IMR-90 (cell line): ENCODE results near the gene MPZ. TPM values are rescaled to one million over a fixed set of nuclear protein-coding genes. Genes with fewer than 3 reads are reported as not detected.

ENCODE experiments used
- ATAC-seq: fragments of 200-7000 bp; cut with Tn5 transposase; 2 replicates; pipeline ENCODE4 v1.9.1; 2020; ENCODE audit warnings: low read depth, mild to moderate bottlenecking, moderate library complexity
- BruUV-seq: library from RNA; stranded (reverse); fragments of 400-500 nt; replicated peaks from 2 replicates; lab custom pipeline; 2021; lab: Mats Ljungman, UMichigan
- CTCF ChIA-PET: fragments of 300-600 bp; formaldehyde crosslinking; extraction: SDS; loops from one replicate; lab custom pipeline; 2021; ENCODE audit warnings: antibody characterized with exemption; lab: Yijun Ruan, JAX
- POLR2A ChIA-PET: fragments of 300-600 bp; sonication (Branson Sonifier 250); formaldehyde crosslinking; loops from one replicate; lab custom pipeline; 2022; ENCODE audit warnings: antibody characterized with exemption; ENCODE audit not compliant: unreplicated experiment; lab: Charles Lee
- DNase-seq: peaks from one replicate; pipeline ENCODE4 v3.0.0; 2013
- H2AFZ ChIP-seq: replicated peaks from 2 replicates; pipeline ENCODE3; 2013; ENCODE audit warnings: low read length, mild to moderate bottlenecking; ENCODE audit not compliant: poor library complexity
- H2AK5ac ChIP-seq: 2 replicates; pipeline ENCODE4 v1.6.1; 2013; ENCODE audit warnings: low read depth, low read length, inconsistent platforms
- H2AK9ac ChIP-seq: replicated peaks from 2 replicates; pipeline ENCODE3; 2013; ENCODE audit warnings: mild to moderate bottlenecking, low read depth, low read length, moderate library complexity; ENCODE audit not compliant: poor library complexity
- H2BK120ac ChIP-seq: 2 replicates; pipeline ENCODE4 v1.6.1; 2013; ENCODE audit warnings: low read depth, low read length, inconsistent platforms
- H2BK15ac ChIP-seq: 3 replicates; pipeline ENCODE4 v1.6.1; 2013; ENCODE audit warnings: low read depth, low read length, inconsistent platforms
- H2BK20ac ChIP-seq: 2 replicates; pipeline ENCODE4 v1.6.1; 2013; ENCODE audit warnings: low read depth, mild to moderate bottlenecking, inconsistent platforms, low read length, moderate library complexity
- H2BK5ac ChIP-seq: 2 replicates; pipeline ENCODE4 v1.6.1; 2013; ENCODE audit warnings: mild to moderate bottlenecking, low read depth, low read length, inconsistent platforms; ENCODE audit not compliant: poor library complexity, severe bottlenecking
- H3K14ac ChIP-seq: replicated peaks from 2 replicates; pipeline ENCODE4 v1.6.1; 2013; ENCODE audit warnings: low read depth, low read length, inconsistent platforms
- H3K18ac ChIP-seq: 2 replicates; pipeline ENCODE4 v1.6.1; 2013; ENCODE audit warnings: low read depth, low read length, control low read depth
- H3K23ac ChIP-seq: 2 replicates; pipeline ENCODE4 v1.6.1; 2013; ENCODE audit warnings: low read depth, low read length, inconsistent platforms
- H3K27ac ChIP-seq: 2 replicates; pipeline ENCODE4 v1.5.1; 2013; ENCODE audit warnings: mild to moderate bottlenecking, control low read depth, low read length; ENCODE audit not compliant: insufficient read depth
- H3K27me3 ChIP-seq: 2 replicates; pipeline ENCODE4 v1.6.1; 2013; ENCODE audit warnings: low read length; ENCODE audit not compliant: control insufficient read depth, insufficient read depth
- H3K36me3 ChIP-seq: 2 replicates; pipeline ENCODE4 v1.6.1; 2013; ENCODE audit warnings: low read length, mixed read lengths; ENCODE audit not compliant: control insufficient read depth, insufficient read depth
- H3K4ac ChIP-seq: 2 replicates; pipeline ENCODE4 v1.6.1; 2013; ENCODE audit warnings: low read depth, low read length, inconsistent platforms
- H3K4me1 ChIP-seq: 2 replicates; pipeline ENCODE4 v1.6.1; 2013; ENCODE audit warnings: low read length, mixed read lengths; ENCODE audit not compliant: control insufficient read depth, insufficient read depth
- H3K4me2 ChIP-seq: 2 replicates; pipeline ENCODE4 v1.6.1; 2013; ENCODE audit warnings: low read depth, mild to moderate bottlenecking, control low read depth, low read length, moderate library complexity
- H3K4me3 ChIP-seq: 2 replicates; pipeline ENCODE4 v1.5.1; 2013; ENCODE audit warnings: low read depth, mild to moderate bottlenecking, control low read depth, low read length, moderate library complexity; ENCODE audit not compliant: insufficient read depth
- H3K56ac ChIP-seq: 2 replicates; pipeline ENCODE4 v1.6.1; 2013; ENCODE audit warnings: low read length, inconsistent platforms; ENCODE audit not compliant: insufficient read depth; ENCODE audit errors: extremely low read depth
- H3K79me1 ChIP-seq, 2 experiments: 2 replicates each; pipeline ENCODE4 v1.6.1; 2013; ENCODE audit warnings: low read length in 2 of 2, inconsistent platforms in 1 of 2, low read depth in 1 of 2
- H3K9ac ChIP-seq: 2 replicates; pipeline ENCODE4 v1.6.1; 2013; ENCODE audit warnings: low read depth, low read length, control low read depth
- H3K9me1 ChIP-seq: 2 replicates; pipeline ENCODE4 v1.6.1; 2013; ENCODE audit warnings: low read length, inconsistent platforms; ENCODE audit not compliant: insufficient read depth
- H3K9me3 ChIP-seq: 2 replicates; pipeline ENCODE4 v1.6.1; 2013; ENCODE audit warnings: low read length; ENCODE audit not compliant: control insufficient read depth, insufficient read depth
- H4K20me1 ChIP-seq: 2 replicates; pipeline ENCODE4 v1.6.1; 2013; ENCODE audit warnings: low read length, inconsistent platforms; ENCODE audit not compliant: insufficient read depth
- H4K5ac ChIP-seq: 2 replicates; pipeline ENCODE4 v1.6.1; 2013; ENCODE audit warnings: mild to moderate bottlenecking, low read depth, low read length, control low read depth
- H4K8ac ChIP-seq, 2 experiments: 2 replicates each; pipeline ENCODE4 v1.6.1; 2013; ENCODE audit warnings: low read depth in 2 of 2, low read length in 2 of 2, control low read depth in 1 of 2, inconsistent platforms in 1 of 2
- H4K91ac ChIP-seq: 2 replicates; pipeline ENCODE4 v1.6.1; 2013; ENCODE audit warnings: low read depth, low read length, inconsistent platforms; ENCODE audit not compliant: insufficient read depth
- BHLHE40 ChIP-seq: fragments of 150-350 bp; IDR thresholded peaks from 2 replicates; pipeline ENCODE4 v1.6.1; 2016; ENCODE audit warnings: mild to moderate bottlenecking, low read depth, low read length
- WGBS, 2 experiments: methylation state at CpG; one replicate each; pipeline versions ENCODE4 v1.1.5 to v1.1.7; 2013; ENCODE audit warnings: missing lambda C conversion rate in 2 of 2; ENCODE audit not compliant: insufficient read length in 1 of 2; ENCODE audit errors: extremely low coverage in 2 of 2; 5-methylcytosine and 5-hydroxymethylcytosine counted together
- dilution Hi-C: fragments of 300-500 bp; cut with HindIII; formaldehyde crosslinking; loops from one replicate; pipeline ENCODE4 v1.14.3; 2018; ENCODE audit warnings: low sequenced_read_pairs; ENCODE audit not compliant: unreplicated experiment
- in situ Hi-C: fragments of 300-500 bp; cut with MboI; formaldehyde crosslinking; loops from 3 replicates; pipeline ENCODE4 v1.14.3; 2019; ENCODE audit warnings: low sequenced_read_pairs, inconsistent platforms, mixed read lengths
- intact Hi-C: fragments of 100-400 bp; cut with micrococcal nuclease; formaldehyde crosslinking; loops from 2 replicates; pipeline ENCODE4 v1.10.0; 2022
- polyA plus RNA-seq, 3 experiments: library from polyadenylated mRNA; depleted of rRNA; stranded (reverse); fragments of >200 nt; gene quantifications; 2 replicates each; pipeline ENCODE4 v1.2.3, GENCODE V29; 2012; ENCODE audit warnings: low replicate concordance in 1 of 3
- total RNA-seq: library from RNA; depleted of rRNA; stranded (reverse); fragments of >200 nt; gene quantifications from 2 replicates; pipeline ENCODE4 v1.2.3, GENCODE V29; 2012

MPZ gene
- total and polyA plus RNA-seq, 2 of the 4 experiments (the other 2 are of a cell fraction) = 0.18 to 0.96 TPM

GRCh38 chr1:161282991-161283390, 26.8 kb downstream of the MPZ start:
- Histone ChIP-seq H2BK20ac (no peak overlapping the region), H4K91ac (no peak overlapping the region), H3K27ac (no peak overlapping the region), H3K14ac (no peak overlapping the region), H2AK9ac (no peak overlapping the region), H3K36me3 (no peaks in the 10 kb centered on the region), H3K4me3 (no peak overlapping the region), H3K56ac (no peak overlapping the region), H3K9me1 (no peaks in the 10 kb centered on the region), H2BK15ac (no peak overlapping the region), H3K18ac (no peak overlapping the region), H2BK120ac (no peak overlapping the region), H3K23ac (no peak overlapping the region), H3K9me3 (no peaks in the 10 kb centered on the region), H2AK5ac (no peak overlapping the region), H3K4me1 (no peaks in the 10 kb centered on the region), H2AFZ (no peak overlapping the region), H3K4ac (no peak overlapping the region), H3K9ac (no peak overlapping the region), H2BK5ac (no peak overlapping the region), H3K79me1 (no peaks in the 10 kb centered on the region), H4K8ac (no peak overlapping the region), H3K27me3 (peaks cover 20% of the 10 kb centered on the region), H3K4me2 (no peak overlapping the region), H4K5ac (no peak overlapping the region), H4K20me1 (no peaks in the 10 kb centered on the region)
- no peak for TF ChIP-seq BHLHE40
- DNase-seq = no peak
- dilution Hi-C loops (no loop called here), intact Hi-C loops (no loop called here), in situ Hi-C loops (no loop called here)
- ChIA-PET POLR2A (no interaction called here), CTCF (interaction anchor here (0.9 kb wide), 1 partner anchor 8 kb away, joined by 3 read pairs; no protein-coding TSS in a partner anchor)
- BruUV-seq = no TSS peak
- no peak for ATAC-seq
- WGBS, 2 experiments = no CpG with 5 or more reads among the region's 1 CpG
